Transverse colon (tissue), 4 donors: ENCODE measurements around the gene TUBA3E. TPM values are rescaled to one million over a fixed set of nuclear protein-coding genes. Genes with fewer than 3 reads are reported as not detected.
"Not testable (repeated sequence)": the region's sequence is repeated elsewhere in the genome, so short reads cannot be mapped to it uniquely, and the experiment has no call there.

Source experiments
- DNase-seq: peaks from one replicate; pipeline ENCODE4 v3.0.0-alpha.2; 2019
- H3K27ac ChIP-seq, 4 donors: fragments of 200-600 bp; sonication (generic); 2 replicates each; pipeline ENCODE4 v1.5.1; 2016 to 2018; ENCODE audit warnings: inconsistent platforms in 4 of 4
- H3K27me3 ChIP-seq: fragments of 200-600 bp; sonication (generic); 2 replicates; pipeline ENCODE4 v1.5.1; 2017; ENCODE audit warnings: inconsistent platforms
- H3K36me3 ChIP-seq, 4 donors: fragments of 200-600 bp; sonication (generic); 2 replicates each; pipeline ENCODE4 v1.5.1; 2017 to 2019; ENCODE audit warnings: inconsistent platforms in 4 of 4
- H3K4me1 ChIP-seq, 4 donors: fragments of 200-600 bp; sonication (generic); 2 replicates each; pipeline ENCODE4 v1.5.1; 2017 to 2020; ENCODE audit warnings: inconsistent platforms in 4 of 4
- H3K4me3 ChIP-seq, 4 donors: fragments of 200-600 bp; sonication (generic); 1 replicate in 1 of 4; 2 replicates in 3 of 4; pipeline versions ENCODE4 v1.5.1 to v1.6.1; 2017 to 2019; ENCODE audit warnings: inconsistent platforms in 4 of 4
- H3K9me3 ChIP-seq, 2 donors: fragments of 200-600 bp; sonication (generic); 2 replicates each; pipeline ENCODE4 v1.5.1; 2017 to 2019; ENCODE audit warnings: inconsistent platforms in 2 of 2
- EP300 ChIP-seq: sonication (generic); formaldehyde crosslinking; IDR thresholded peaks from one replicate; pipeline ENCODE4 v1.6.1; 2017; ENCODE audit warnings: antibody characterized with exemption, low read depth
- POLR2A ChIP-seq: fragments of 450-650 bp; IDR thresholded peaks from one replicate; pipeline ENCODE4 v1.6.1; 2016; ENCODE audit warnings: antibody characterized with exemption, mild to moderate bottlenecking, moderate library complexity
- POLR2AphosphoS5 ChIP-seq, 3 donors: sonication (generic); formaldehyde crosslinking; IDR thresholded peaks; one replicate each; pipeline ENCODE4 v1.6.1; 2016; ENCODE audit warnings: antibody characterized with exemption in 3 of 3
- WGBS, 2 donors: methylation state at CpG; one replicate each; pipeline ENCODE4 v1.1.5; 2018; ENCODE audit warnings: low coverage in 1 of 2; 5-methylcytosine and 5-hydroxymethylcytosine counted together
- in situ Hi-C, 4 donors: fragments of 200-750 bp; cut with MboI; loops; one replicate each; pipeline versions ENCODE4 v1.15.0 to v1.15.1; 2017; ENCODE audit warnings: low sequenced_read_pairs in 3 of 4, low pct_ligation_motif_present in 1 of 4, low pct_unique_long_range_greater_than_20kb in 1 of 4
- intact Hi-C: fragments of 100-400 bp; cut with DNase I; formaldehyde crosslinking; loops from one replicate; pipeline ENCODE4 v1.15.1; 2023; ENCODE audit warnings: low total_unique reads
- total RNA-seq, 4 donors: library from RNA; depleted of rRNA; stranded (reverse); fragments of >200 nt; gene quantifications; one replicate each; pipeline ENCODE4 v1.1.0, GENCODE V29; 2016
- TF ChIP-seq, protein P1 (sequence below), 5 experiments: fragments of 200-600 bp in 3 of 5; fragments of 450-650 bp in 2 of 5; sonication (generic) in 3 of 5; IDR thresholded peaks; 1 replicate in 2 of 5; 2 replicates in 3 of 5; pipeline ENCODE4 v1.5.1; 2016 to 2017; ENCODE audit warnings: antibody characterized with exemption in 5 of 5, inconsistent platforms in 3 of 5, mild to moderate bottlenecking in 2 of 5, moderate library complexity in 1 of 5

Gene TUBA3E
- total RNA-seq, 4 donors from 2014 or later, result 0.27 TPM; not detected in 3

DNA sequence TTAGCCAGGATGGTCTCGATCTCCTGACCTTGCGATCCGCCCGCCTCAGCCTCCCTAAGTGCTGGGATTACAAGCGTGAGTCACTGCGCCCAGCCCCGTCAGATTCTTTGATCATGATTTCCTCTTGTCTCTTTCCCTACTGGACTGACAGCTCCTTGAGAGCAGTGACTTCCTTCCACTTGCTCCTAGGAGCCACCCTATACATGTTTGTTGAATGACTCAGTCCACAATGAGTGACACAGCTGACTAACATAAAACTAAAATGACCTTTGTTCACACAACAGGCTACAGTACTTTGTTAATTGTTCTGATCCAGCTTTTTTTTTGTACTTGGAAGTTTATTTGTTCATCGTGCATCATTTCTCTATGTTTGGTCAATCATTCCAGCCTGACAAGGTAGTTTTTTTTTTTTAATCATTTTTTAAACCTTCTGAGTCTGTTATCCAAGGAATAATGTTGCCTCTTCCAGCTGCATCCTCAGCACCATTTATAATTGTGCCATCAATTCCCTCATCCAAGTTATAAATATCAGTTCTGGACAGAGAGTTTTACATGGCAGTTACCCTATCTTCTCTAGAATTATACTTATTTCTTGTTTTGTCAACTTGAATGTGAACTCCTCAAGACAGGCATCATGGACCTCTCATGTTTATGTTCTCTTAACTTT, 42.9 kb upstream of the TUBA3E start:
- peak overlapping the region; percentile 69 to 83 (median 81) for H3K27ac ChIP-seq
- peak; percentile 84 for DNase-seq
- 46 to 83% methylated on average over 1 to 8 of the region's 8 CpGs for WGBS, 2 donors

DNA sequence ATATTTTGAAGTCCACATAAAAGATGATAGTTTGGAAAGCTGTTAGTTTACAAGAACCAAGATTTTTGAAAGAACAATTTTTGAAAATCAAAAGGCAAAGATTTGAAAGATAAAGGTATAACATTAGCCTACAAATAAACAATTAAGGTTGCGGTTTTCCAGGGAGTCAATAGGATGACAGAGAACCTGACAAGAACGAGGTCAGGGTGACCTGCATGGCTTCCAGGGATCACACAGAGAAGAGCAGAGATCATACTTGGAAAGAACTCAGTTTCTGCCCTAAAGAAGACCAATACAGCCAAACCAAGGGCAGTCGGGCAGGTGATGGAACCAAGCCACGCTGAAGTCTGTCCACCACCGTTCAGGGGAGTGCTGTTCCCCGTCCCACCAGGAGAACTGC, 41.3 kb upstream of the TUBA3E start:
- in situ Hi-C loops, result not testable (repeated sequence)

More for the DNA sequence above, 42.9 kb upstream of the TUBA3E start:
- Histone ChIP-seq H3K9me3 (no peaks in the 10 kb centered on the region), H3K36me3 (no peaks in the 10 kb centered on the region), H3K4me3 (no peak overlapping the region), H3K4me1 (peaks cover 0 to 16% (median 4%) of the 10 kb centered on the region in 4 donors), H3K27me3 (no peaks in the 10 kb centered on the region)
- peak in 2 of 3 donors; percentile 72 to 80 for TF ChIP-seq POLR2AphosphoS5 (IDR thresholded peaks at IDR 0.05)
- no peak for TF ChIP-seq EP300
- in situ Hi-C loops (no loop called here), intact Hi-C loops (no loop called here)

DNA sequence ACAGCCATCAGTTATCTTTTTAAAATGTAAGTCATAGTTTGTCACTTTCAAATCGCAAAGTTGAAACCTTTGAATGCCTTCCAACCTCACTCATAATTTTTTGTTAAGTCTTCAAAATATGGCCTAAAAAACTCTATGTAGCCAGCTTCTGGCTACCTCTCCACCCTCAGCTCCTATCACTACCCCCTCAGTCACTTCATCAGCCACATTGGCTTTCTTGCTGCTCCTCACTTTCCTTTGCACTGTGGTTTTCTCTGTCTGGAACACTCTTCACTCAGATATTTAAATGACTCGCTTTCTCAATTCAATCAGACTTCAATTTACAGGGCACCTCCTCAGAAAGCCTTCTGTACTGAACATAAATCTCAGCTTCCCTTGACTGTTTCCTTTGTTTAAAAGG, 34.8 kb upstream of the TUBA3E start:
- DNase-seq, H3K4me3 ChIP-seq, H3K36me3 ChIP-seq, H3K9me3 ChIP-seq, H3K27me3 ChIP-seq, H3K4me1 ChIP-seq, H3K27ac ChIP-seq, in situ Hi-C loops, intact Hi-C loops: not testable (repeated sequence)
- 71 to 88% methylated on average over 2 of the region's 2 CpGs for WGBS, 2 donors

More for the DNA sequence above, 41.3 kb upstream of the TUBA3E start:
- H3K36me3 ChIP-seq, DNase-seq, H3K27me3 ChIP-seq, intact Hi-C loops, H3K4me3 ChIP-seq, H3K9me3 ChIP-seq: not testable (repeated sequence)
- WGBS, 2 donors, result 72 to 80% methylated on average over 2 to 6 of the region's 6 CpGs
- H3K4me1 ChIP-seq, result peaks cover 0 to 16% (median 4%) of the 10 kb centered on the region in 4 donors
- peak overlapping the region; percentile 69 to 83 (median 81) for H3K27ac ChIP-seq

GRCh38 chr2:130231656-130232055, 33.4 kb upstream of the TUBA3E start:
- Histone ChIP-seq H3K36me3 (no peaks in the 10 kb centered on the region), H3K4me1 (no peaks in the 10 kb centered on the region), H3K9me3 (no peaks in the 10 kb centered on the region), H3K4me3 (no peak overlapping the region), H3K27ac (no peak overlapping the region), H3K27me3 (no peaks in the 10 kb centered on the region)
- in situ Hi-C loops (no loop called here), intact Hi-C loops (no loop called here)
- WGBS, 2 donors, result 57 to 63% methylated on average over 1 to 12 of the region's 12 CpGs
- TF ChIP-seq EP300 (no peak), POLR2AphosphoS5 (IDR thresholded peaks at IDR 0.05) (no peak), POLR2A (no peak)
- TF ChIP-seq, protein P1, sequence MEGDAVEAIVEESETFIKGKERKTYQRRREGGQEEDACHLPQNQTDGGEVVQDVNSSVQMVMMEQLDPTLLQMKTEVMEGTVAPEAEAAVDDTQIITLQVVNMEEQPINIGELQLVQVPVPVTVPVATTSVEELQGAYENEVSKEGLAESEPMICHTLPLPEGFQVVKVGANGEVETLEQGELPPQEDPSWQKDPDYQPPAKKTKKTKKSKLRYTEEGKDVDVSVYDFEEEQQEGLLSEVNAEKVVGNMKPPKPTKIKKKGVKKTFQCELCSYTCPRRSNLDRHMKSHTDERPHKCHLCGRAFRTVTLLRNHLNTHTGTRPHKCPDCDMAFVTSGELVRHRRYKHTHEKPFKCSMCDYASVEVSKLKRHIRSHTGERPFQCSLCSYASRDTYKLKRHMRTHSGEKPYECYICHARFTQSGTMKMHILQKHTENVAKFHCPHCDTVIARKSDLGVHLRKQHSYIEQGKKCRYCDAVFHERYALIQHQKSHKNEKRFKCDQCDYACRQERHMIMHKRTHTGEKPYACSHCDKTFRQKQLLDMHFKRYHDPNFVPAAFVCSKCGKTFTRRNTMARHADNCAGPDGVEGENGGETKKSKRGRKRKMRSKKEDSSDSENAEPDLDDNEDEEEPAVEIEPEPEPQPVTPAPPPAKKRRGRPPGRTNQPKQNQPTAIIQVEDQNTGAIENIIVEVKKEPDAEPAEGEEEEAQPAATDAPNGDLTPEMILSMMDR (IDR thresholded peaks at IDR 0.05), result no peak
- DNase-seq, result no peak

- H3K36me3 ChIP-seq, intact Hi-C loops, DNase-seq, H3K9me3 ChIP-seq, H3K27me3 ChIP-seq, H3K4me1 ChIP-seq, in situ Hi-C loops, H3K27ac ChIP-seq, H3K4me3 ChIP-seq: not testable (repeated sequence)
- 90 to 98% methylated on average over 5 to 15 of the region's 15 CpGs for WGBS, 2 donors
Measured at GRCh38 chr2:130230907-130231306, 32.7 kb upstream of the TUBA3E start.

GRCh38 chr2:130230376-130230775, 32.1 kb upstream of the TUBA3E start:
- in situ Hi-C loops, H3K4me1 ChIP-seq, H3K27ac ChIP-seq, DNase-seq, H3K9me3 ChIP-seq, H3K4me3 ChIP-seq, intact Hi-C loops, H3K27me3 ChIP-seq, H3K36me3 ChIP-seq: not testable (repeated sequence)
- 77 to 87% methylated on average over 5 to 12 of the region's 18 CpGs for WGBS, 2 donors
